ENCODE results near the gene MSI1.

MSI1 gene

DNA sequence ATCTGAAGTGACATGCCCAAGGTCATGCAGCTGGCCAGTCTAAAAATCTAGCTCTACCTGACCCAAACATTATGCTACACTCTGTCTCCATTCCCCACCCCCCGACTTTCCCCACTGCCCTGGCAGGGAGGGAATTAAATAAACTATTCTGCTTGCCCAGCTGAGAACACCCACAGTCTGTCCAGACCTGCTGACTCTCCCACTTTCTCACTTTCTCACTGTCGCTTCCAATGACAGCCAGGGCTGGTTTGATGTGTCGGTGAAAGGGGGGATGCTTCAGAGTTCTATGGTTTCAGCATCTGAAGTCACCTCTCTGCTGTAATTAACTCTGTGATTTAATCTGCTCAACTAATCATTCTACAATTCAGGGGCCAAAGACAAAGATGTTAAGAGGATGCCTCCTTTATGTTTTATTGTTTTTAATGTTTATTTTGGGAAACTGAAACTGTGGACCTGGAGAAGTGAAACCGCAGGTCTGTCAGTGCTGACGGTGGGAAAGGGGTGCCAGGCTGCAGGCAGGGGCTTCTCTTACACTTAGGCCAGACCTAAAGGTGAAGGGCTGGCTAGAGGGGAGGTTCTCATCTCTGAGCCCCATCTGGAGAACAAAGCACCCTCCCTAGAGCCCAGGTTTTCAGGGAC, 8.1 kb upstream of the MSI1 start:
- DNase-seq (ENCODE audit: low spot score), result no peak

DNA sequence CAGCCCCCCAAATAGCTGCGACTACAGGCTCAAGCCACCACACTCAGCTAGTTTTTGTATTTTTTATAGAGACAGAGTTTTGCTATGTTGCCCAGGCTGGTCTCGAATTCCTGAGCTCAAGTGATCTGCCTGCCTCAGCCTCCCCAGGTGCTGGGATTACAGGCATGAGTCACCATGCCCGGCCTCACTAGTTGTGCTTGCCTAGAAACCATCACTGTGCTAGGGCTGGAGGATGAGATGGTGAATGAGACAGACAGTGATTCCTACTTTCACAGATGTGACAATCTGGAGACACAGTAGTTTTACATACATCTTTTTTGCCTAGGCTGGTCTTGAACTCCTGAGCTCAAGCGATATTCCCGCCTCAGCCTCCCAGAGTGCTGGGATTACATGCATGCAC, 7.5 kb upstream of the MSI1 start:
- no peak for DNase-seq (ENCODE audit: low spot score)

DNA sequence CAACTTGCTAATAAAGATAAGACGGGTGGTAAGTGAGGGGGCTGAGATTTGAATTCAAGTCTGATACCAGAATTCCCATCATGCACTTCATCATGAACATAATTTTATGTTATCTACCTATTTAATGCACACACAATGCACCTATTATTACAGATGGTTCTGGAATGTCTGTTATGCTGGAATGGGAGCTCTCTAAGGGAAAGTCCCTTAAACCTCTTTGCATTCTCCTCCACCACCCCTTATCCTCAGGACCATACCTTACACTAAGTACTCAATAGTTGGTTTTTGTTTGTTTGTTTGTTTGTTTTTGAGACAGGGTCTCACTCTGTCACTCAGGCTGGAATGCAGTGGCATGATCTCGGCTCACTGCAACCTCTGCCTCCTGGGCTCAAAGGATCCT, 7.0 kb upstream of the MSI1 start:
- DNase-seq (ENCODE audit: low spot score), result no peak

DNA sequence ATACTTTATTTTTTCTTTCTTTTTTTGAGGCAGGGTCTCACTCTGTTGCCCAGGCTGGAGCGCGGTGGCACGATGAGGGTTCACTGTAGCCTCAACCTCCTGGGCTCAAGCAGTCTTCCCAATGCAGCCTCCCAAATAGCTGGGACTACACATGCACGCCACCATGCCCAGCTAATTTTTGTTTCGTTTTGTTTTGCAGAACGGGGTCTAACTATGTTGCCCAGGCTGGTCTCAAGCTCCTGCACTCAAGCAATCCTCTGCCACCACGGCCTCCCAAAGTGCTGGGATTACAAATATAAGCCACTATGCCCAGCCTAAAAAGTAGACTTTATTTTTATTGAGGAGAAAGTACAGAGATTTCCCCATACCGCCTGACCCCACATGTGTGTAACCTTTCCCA, 4.7 kb upstream of the MSI1 start:
- no peak for DNase-seq (ENCODE audit: low spot score)

DNA sequence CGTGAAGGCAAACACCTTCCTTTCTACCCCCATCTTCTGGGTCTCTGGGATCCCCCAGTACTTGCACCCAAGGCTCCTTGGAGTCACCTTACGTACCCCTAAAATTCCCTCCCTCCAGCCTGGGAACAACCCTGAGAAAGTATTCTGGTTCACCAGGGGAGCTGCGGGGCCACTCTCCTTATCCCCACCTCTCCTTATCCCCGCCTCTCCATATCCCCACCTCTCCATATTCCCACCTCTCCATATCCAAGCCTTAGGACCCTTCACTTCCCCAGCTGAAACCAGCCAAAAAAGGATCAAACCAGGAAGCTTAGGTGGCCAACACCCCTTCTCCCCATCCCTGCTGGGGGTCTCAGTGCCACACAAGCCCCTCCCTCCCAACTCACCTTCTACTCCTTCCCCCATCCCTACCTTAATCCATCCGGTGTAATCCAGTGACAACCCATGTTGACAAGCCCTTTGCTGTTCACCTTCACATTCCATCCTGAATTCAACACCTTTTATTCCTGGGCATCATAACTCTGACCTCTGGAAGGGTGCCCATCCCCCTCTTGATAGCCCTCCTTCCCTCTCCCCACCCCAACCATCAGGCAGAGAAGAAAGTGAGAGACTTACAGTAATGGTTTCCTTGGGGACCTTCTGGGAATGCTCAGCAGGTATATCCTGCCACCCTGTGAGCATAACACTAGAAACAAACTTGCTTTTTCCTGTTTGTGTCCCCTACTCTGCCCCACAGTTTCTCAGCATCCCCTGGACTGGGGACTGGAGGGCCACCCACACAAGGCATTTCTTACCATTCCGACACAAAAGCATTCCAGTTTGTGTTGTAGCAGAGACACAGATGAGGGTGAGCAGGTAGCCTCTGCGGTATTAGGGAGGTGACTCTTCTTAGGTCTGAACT, 1.6 kb upstream of the MSI1 start:
- DNase-seq (ENCODE audit: low spot score), result no peak

DNA sequence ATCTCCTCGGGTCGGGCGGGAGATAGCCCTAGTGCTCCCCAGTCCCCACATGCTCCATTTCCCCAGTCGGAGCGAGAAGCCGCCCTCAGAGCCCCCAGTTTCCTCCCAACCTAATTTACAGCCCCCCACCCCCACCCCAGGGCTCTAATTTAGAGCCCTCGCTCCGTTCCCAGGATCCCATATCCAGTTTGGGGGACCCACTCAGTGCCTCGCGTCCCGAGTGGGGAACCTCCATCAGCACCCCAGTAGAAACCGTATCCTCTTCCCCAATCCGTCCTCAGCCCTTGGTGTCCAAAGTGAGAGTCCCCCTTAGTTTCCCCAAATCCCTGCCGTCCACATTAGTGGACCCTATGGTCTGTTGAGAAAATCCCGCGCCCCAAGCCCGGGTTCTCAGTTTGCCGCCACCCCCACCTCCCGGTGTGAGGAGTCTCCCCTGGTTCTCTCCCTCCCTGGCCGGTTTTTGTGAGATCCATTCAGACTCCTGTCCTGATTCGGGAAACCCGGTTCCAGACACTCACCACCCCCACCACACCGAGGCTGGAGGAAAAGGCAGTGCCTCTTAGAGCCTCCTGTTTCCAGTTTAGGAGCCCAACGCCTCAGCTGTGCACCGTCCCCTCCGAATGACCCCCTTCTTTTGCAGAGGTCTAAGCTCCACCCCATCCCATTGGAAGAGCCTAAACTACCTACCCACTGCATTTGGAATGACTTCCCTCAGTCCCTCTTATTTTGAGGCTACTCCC, 809 bp upstream of the MSI1 start:
- DNase-seq (ENCODE audit: low spot score), result no peak

DNA sequence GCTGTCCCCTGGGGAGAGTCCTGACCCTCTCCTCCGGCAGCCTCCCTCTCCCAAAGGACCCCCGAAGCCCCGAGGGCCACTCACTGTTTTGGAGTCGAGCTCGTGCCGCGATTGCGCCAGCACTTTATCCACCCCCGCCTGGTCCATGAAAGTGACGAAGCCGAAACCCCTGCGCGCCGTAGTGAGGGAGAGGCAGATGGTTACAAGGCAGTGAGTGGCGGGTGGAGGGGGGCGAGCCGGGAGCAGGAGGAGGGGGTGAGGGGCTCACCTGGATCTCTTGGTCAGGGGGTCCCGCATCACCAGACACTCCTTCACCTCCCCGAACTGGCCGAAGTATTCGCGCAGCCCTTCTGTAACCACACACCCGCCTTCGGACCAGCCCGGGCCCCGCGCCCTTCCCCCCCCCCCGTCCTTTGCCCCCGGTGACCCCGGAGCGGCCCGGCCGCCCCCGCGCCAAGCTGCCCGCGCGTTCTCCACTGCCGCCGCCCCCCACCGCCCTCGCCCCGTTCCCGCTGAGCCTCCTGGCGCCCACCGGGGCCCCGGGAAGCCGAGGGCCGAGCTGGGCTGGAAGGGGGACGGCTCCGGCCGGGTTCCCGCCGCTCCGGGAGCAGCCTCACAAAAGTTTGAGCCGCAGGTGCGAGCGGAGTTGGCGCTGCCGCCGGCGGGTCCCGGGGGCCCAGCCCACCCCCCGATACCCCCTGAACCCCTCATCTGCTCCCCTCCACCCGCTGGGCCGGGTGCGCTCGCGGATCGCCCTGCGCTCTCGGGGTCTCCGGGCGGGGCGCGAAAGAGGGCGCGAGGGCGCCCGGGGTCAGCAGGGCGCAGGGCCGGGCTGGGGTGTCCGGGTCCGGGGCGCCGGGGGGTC, 808 bp downstream of the MSI1 start:
- no peak for DNase-seq (ENCODE audit: low spot score)

DNA sequence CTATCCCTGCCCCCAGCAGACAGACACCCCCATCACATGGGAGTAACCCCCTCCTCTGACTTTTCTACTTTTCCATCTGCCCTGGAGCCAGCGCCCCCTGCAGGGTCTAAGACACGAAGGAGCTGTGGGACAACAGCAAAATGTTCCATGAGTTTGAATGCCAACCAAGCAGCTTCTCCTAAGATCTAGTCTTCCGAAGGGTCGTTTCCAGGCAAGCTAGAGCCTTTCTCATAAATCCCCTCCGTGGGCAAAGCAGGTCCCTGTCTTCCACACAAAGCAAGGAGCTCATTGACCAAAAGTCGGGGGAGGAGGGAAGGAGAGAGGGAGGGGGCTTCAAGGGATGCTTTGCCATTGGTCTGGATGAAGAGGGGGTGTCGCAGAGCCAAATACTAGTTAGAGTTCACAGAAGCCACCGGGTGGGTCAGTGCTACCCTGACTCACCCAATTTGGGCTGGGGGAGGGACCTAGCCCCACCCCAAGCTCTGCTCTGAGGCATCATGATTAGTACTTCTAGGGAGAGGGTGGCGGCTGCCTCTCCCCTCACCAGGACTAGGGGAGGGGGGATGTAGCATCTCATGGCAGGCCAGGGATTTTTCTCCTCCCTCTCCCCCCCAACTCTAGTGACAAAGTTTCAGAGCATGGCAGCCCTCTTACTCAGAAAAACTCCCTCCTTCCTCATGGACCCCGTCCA, 1.6 kb downstream of the MSI1 start:
- DNase-seq (ENCODE audit: low spot score), result no peak

DNA sequence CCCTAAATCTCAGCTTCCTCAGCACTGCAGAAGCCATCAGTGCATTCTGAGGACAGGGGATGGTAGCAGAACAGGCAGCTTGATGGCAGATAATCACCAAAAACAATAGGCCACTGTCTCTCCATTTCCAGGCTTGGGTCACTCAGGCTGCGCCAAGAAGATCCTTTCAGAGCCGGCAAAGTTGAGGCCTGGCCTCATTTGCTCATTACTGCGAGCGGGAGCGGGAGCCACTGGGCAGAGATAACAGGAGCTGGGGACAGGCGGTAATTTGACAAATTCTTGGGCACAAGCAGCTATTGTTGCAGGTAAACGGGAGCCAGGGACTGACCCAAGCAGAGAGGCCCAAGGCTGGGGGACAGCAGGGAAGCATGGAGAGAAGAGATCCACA, 2.1 kb downstream of the MSI1 start:
- no peak for DNase-seq (ENCODE audit: low spot score)

DNA sequence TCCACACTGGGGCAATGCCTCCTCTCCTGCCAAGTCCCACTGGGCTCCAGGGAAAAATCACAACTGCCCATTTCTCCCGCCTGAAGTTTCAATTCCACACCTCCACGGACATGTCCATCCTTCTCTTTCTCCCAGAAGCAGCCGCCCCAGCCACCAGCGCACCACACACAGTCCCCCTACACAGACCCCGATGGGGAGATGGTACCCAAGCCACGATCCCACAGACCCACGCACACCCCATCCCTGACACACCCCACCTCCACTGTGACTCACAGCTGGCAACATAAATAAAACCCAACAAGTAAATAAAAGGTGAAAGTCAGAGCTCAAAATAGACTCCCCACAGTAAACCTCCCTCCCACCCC, 2.6 kb downstream of the MSI1 start:
- no peak for DNase-seq (ENCODE audit: low spot score)

DNA sequence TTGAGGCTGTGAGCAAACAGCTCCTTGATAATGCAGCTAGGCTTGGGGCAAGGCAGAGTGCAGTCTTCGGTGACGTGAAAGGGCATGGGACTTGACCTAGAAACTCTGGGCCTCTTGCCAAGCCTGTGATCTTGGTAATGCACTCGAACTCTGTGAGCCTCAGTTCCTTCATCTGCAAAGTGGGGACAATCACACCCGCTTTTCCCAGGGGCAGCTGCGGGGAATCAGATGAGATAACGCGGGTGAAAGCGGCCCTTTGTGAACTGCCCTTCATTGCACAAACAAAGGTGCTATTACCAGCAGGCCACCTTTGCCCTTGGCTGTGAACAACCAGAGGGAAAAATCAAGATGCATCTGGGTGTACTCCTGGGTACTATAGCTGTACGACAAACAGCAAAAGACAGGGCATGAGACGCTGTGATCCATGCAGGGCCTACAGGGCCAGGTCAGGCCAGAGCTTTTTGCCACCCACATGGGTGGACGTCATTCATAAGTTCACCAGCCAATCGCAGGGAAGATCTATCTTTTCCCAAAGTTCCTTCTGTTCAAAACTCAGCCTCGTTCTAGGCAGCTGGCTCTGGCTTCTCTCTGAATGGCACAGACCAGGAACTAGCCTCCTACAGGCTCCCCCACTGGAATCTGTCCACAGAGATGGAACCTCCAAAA, 3.2 kb downstream of the MSI1 start:
- no peak for DNase-seq (ENCODE audit: low spot score)

DNA sequence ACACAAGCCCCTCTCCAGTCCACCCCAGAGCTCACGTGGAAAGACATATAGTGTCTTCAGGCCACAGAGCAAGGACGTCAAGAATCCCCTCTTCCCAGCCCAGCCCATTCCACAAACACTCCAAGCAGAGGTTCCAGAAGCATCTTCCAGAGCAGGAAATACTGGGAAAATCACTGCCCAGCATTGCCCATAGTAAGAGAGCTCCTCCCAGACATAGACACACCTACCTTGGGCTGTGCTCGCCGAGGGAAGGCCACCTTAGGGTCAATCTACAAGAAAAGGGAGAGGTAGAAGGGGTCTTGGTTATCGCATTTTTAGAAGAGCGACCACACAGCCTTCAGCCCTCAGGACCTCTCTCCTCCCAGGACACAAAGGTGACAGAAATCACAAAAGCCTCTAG, 4.5 kb downstream of the MSI1 start:
- DNase-seq (ENCODE audit: low spot score), result no peak

DNA sequence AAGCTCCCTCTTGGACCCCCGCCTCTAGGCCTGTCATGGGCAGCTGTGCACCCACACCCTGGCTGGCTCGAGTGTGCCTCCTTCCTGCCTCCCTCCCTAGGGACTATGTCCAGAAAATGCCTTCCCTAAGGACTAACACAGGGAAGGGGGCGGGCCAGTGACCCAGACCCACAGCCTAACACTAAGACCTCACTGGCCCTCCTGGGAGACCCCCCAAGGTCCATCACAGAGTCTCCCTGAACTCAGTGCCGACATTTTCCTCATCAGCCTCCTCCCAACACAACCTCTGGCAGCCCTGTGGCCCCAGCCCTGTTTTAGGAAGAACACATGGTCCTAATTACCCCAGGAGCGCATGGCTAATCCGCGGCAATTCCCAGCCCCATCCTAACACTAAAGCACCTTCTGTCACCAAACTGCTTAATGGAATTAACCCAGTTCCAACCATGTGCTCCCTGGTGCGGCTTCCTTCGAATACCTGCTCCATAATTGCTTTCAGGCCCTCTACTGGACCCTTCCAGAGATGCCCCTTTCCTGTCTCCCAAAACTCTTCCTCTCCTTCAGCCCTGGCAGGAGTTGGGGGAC, 5.6 kb downstream of the MSI1 start:
- no peak for DNase-seq (ENCODE audit: low spot score)

DNA sequence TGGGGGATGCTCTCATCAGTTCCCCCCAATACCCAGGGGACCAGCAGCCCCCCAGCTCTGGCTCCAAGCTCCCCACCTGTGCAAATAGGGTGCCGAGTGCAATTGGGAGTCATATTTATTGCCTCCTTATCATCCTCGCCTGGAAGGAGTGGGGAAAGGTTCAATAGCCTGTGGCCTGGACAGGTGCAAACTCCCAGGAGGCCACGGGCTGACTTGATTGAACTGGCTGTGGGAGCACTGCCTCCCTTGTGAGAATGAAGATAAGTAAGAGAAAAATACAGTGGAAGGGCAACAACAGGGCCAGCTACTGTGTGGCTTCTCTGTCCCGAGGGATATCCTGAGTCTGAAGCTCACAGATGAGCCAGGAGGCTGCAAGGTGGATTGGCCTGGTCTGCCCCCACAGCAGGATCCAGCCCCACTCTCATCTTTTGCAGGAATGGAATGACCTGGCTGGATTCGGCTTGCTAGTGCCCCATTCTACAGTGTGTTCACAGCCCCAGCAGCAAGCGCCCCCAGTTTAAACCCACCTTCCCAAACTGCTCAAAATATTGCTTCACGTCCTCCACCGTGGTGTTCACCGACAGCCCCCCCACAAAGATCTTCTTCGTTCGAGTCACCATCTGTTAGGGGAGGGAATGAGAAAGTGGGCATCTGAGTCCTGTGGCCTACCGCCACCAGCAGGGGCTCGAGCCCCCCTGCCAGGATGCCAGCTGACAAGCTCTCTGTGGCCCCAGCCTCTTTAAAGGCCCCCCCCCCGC, 6.3 kb downstream of the MSI1 start:
- DNase-seq (ENCODE audit: low spot score), result no peak

DNA sequence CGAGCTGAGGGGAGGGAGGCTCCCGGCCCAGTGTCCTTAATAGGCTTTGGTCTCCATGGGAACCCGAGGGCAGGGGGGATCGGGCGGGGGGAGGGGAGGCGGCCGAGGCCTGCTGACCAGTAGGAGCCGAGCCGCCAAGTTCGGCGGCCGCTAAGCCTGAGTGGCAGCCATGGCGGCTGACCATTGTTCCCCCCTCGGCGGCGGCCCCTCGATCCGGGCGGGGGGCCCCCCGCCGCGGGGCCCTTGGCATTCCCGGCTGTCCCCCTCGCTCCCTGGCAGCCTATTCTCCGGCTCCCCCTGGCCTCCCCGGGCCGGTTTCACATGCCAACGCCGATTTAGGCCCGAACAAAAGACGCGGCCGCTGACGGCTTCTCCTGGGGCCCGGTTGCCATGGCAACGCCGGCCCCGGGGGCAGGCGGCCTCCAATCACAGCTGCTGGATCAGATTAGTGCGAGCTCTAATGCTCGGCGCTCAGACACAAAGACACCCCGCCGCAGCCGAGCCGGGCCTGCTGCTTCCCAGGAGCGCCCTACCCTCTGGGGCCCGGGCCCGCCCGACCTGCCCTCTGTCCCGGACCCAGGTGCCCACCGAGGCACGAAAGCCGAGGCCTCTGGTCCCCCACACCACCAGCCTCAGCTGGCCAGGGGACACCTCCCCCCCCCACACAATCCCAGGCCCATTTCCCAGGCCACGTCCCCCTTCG, 7.3 kb downstream of the MSI1 start:
- DNase-seq (ENCODE audit: low spot score), result no peak

DNA sequence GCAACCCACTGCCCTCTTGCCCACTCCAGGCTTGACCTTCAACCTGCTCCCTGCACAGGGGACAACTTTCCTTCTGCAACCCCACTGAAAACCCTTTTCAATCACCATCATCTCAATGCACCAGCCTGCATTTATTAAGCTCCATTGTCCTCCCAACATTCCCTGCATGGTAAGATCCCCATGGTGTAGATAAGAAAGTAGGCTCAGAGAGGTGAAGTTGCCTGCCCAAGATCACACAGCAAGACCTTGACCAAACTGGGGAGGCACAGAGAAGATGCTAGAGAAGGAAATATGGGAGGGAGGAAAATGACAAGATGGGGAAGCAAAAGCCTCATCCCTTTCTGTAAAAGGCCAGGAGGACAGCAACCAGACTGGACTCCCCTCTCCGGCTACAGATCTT, 9.8 kb downstream of the MSI1 start:
- DNase-seq (ENCODE audit: low spot score), result no peak

DNA sequence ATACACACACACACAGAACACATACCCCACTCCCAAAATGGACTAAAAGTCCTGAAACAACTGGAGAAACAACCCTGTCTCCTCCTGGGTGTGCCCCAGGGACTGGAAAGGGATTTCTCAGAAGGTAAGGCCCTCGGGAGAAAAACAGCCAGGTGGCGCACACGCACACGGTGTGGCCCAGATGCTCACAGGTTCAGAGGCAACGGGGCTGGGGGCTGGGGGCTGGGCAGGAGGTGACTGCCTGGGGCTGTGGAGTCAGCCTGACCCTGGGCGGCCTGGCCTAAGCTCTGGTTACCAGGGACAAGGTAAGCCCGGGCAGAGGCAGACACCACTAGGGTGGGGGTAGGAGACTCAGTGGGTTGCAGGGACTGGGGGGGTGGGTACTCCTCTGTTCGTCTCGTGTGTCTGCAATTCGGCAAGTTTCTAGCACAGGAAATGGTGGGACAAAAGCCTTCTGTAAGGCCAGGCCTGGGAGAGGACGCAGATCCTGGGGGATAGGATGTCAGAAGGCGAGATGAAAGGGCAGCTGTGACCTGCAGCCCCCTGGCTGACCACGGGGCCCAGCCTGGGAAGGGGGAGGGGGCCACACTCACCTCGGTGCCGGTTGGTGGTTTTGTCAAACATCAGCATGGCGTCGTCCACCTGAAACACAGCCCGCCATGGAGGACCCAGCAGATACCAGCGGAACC, 10.4 kb downstream of the MSI1 start:
- DNase-seq (ENCODE audit: low spot score), result no peak

DNA sequence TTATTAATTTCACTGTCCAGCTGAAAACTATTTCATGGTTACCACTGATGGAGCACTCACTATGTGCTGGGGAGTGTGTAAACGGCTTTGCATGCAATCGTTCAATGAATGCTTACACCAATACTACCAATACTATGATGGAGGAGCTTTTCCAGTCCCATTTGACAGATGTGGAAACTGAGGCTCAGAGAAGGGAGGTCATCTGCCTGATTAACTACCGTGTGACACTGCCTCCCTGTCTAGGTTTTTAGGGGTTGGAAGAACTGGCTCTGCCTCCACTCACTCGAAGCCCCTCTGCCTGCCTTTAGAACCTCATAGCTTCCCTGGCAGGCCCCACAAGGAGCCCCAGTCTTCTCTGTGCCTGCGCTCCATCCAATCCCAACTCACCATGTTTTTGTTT, 11.9 kb downstream of the MSI1 start:
- DNase-seq (ENCODE audit: low spot score), result no peak

DNA sequence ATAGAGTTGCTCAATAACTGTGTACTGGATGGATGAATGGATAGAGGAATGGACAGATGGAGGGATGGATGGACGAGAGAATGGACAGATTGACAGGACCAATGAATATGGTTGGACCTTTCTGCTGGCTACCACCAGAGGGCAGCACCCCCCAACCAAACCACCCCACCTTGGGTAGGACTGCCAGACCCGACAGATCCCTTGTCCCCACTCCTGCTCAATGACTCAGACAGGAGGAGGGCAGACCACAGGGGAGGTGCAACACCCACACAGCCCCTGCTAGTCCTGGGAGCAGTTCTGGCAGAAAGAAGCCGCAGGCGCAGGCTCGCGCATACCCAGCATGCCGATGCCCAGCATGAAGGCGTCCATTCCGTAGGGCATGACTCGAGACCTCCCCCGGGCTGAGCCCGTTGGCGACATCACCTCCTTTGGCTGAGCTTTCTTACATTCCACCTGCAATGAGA, 12.4 kb downstream of the MSI1 start:
- peak; percentile 82 for DNase-seq (ENCODE audit: low spot score)
